ENCODE data around the gene VSIG10. TPM values are rescaled to one million over a fixed set of nuclear protein-coding genes. Genes with fewer than 3 reads are reported as not detected.
A peak's percentile ranks its signal among the peaks of the same experiment; 100 is the strongest.

Gene VSIG10
- total and polyA plus RNA-seq, 2 of the 13 experiments (the other 11 are each of a cell fraction or from before 2014, with no cell fraction given), result 25.6 to 42.5 TPM

- TF ChIP-seq PRDM10 (CRISPR knock-in tag; IDR thresholded peaks at IDR 0.05; ENCODE audit: low read depth) (no peak), PHF5A (CRISPR knock-in tag; IDR thresholded peaks at IDR 0.05; ENCODE audit: low read depth, unreplicated experiment) (no peak), CENPX (CRISPR knock-in tag; IDR thresholded peaks at IDR 0.05) (no peak), ZKSCAN5 (CRISPR knock-in tag; IDR thresholded peaks at IDR 0.05) (no peak), TSC22D2 (CRISPR knock-in tag; IDR thresholded peaks at IDR 0.05; ENCODE audit: borderline replicate concordance) (peak; percentile 38; the same call in 1 of the 2 replicates), ETS1 (CRISPR knock-in tag; IDR thresholded peaks at IDR 0.05) (no peak), PCBP2 (optimal IDR thresholded peaks at IDR 0.05; ENCODE audit: low read depth, low read length, poor library complexity, severe bottlenecking) (no peak), SP4 (CRISPR knock-in tag; IDR thresholded peaks at IDR 0.05) (no peak), FOXO4 (CRISPR knock-in tag; conservative IDR thresholded peaks at IDR 0.05) (no peak), EZH2 (conservative IDR thresholded peaks at IDR 0.05; ENCODE audit: low read depth, low read length) (no peak), HNRNPK (IDR thresholded peaks at IDR 0.05; ENCODE audit: low read depth, low read length, poor library complexity, severe bottlenecking) (no peak), ZNF414 (CRISPR knock-in tag; IDR thresholded peaks at IDR 0.05) (peak; percentile 86; the same call in 1 of the 2 replicates), ZNF503 (CRISPR knock-in tag; IDR thresholded peaks at IDR 0.05) (0 out of 2 replicates have a peak, but pooled peaks have one; percentile 45), ZNF687 (CRISPR knock-in tag; IDR thresholded peaks at IDR 0.05) (peak; percentile 85)
These were observed at the start of gene VSIG10 (continued) for GRCh38 chr12:118103601-118104382.
